Body of pancreas (tissue), 4 donors: ENCODE results near the gene PDHA1. TPM values are rescaled to one million over a fixed set of nuclear protein-coding genes. Genes with fewer than 3 reads are reported as not detected.

Experiments
- ATAC-seq: fragments of 150-250 bp; one replicate; pipeline ENCODE4 v1.9.1; 2016
- DNase-seq, 4 donors: peaks; one replicate each; pipeline ENCODE4 v3.0.0-alpha.2; 2019
- H3K27ac ChIP-seq, 4 donors: fragments of 200-600 bp; sonication (generic); 1 replicate in 3 of 4; 2 replicates in 1 of 4; pipeline versions ENCODE4 v1.5.1 to v1.6.1; 2016 to 2019; ENCODE audit warnings: mild to moderate bottlenecking in 1 of 4, mixed read lengths in 1 of 4, moderate library complexity in 1 of 4
- H3K27me3 ChIP-seq, 2 donors: fragments of 200-600 bp; sonication (generic); one replicate each; pipeline ENCODE4 v1.6.0; 2016; ENCODE audit warnings: mild to moderate bottlenecking in 1 of 2
- H3K36me3 ChIP-seq, 2 donors: fragments of 200-600 bp; sonication (generic); replicated peaks in 1 of 2; 2 replicates each; pipeline ENCODE4 v1.5.1; 2016; ENCODE audit warnings: low read depth in 2 of 2; ENCODE audit not compliant: insufficient read depth in 1 of 2
- H3K4me1 ChIP-seq: fragments of 200-600 bp; sonication (generic); one replicate; pipeline ENCODE4 v1.6.0; 2016
- H3K4me3 ChIP-seq, 2 donors: fragments of 200-600 bp; sonication (generic); 1 replicate in 1 of 2; 2 replicates in 1 of 2; pipeline ENCODE4 v1.5.1; 2016 to 2019
- H3K9me3 ChIP-seq, 3 donors: fragments of 200-600 bp; sonication (generic); 1 replicate in 2 of 3; 2 replicates in 1 of 3; pipeline ENCODE4 v1.5.1; 2016
- CTCF ChIP-seq, 7 experiments: fragments of 450-650 bp in 4 of 7; fragments of 200-600 bp in 3 of 7; sonication (generic) in 3 of 7; IDR thresholded peaks; one replicate each; pipeline ENCODE4 v1.5.1; 2016 to 2019; ENCODE audit warnings: antibody characterized with exemption in 7 of 7
- POLR2A ChIP-seq, 3 donors: fragments of 450-650 bp; IDR thresholded peaks; one replicate each; pipeline ENCODE4 v1.6.1; 2016; ENCODE audit warnings: antibody characterized with exemption in 3 of 3, mild to moderate bottlenecking in 2 of 3
- WGBS, 2 donors: methylation state at CpG; one replicate each; pipeline ENCODE4 v1.1.5; 2017; 5-methylcytosine and 5-hydroxymethylcytosine counted together
- intact Hi-C: fragments of 100-400 bp; cut with DNase I; formaldehyde crosslinking; loops from one replicate; pipeline ENCODE4 v1.15.1; 2023
- total RNA-seq, 2 donors: library from RNA; depleted of rRNA; stranded (reverse); fragments of >200 nt; gene quantifications; one replicate each; pipeline ENCODE4 v1.1.0, GENCODE V29; 2016

PDHA1 gene
- total RNA-seq, 2 donors from 2014 or later, result 73.7 to 83.7 TPM

GRCh38 chrX:19388741-19389140 lies 45.0 kb downstream of the PDHA1 start:
- no peaks in the 10 kb centered on the region for H3K4me1 ChIP-seq
- intact Hi-C loops, result no loop called here
- WGBS, 2 donors, result 82% methylated on average over 3 to 8 of the region's 8 CpGs
- TF ChIP-seq CTCF (IDR thresholded peaks at IDR 0.05) (no peak), POLR2A (IDR thresholded peaks at IDR 0.05) (no peak)
- no peak overlapping the region for H3K4me3 ChIP-seq
- H3K36me3 ChIP-seq, result no peaks in the 10 kb centered on the region
- no peak for DNase-seq
- no peaks in the 10 kb centered on the region for H3K9me3 ChIP-seq
- no peak for ATAC-seq
- no peaks in the 10 kb centered on the region for H3K27me3 ChIP-seq
- H3K27ac ChIP-seq, result no peak overlapping the region

GRCh38 chrX:19389227-19389845 lies 45.6 kb downstream of the PDHA1 start:
- ATAC-seq (no peak), DNase-seq (no peak)
- no peak overlapping the region for H3K27ac ChIP-seq
- no peaks in the 10 kb centered on the region for H3K4me1 ChIP-seq
- TF ChIP-seq CTCF (IDR thresholded peaks at IDR 0.05), result no peak
- 25 to 39% methylated on average over 4 of the region's 4 CpGs for WGBS, 2 donors
- no peaks in the 10 kb centered on the region for H3K27me3 ChIP-seq
- H3K36me3 ChIP-seq, result no peaks in the 10 kb centered on the region
- H3K4me3 ChIP-seq, result no peak overlapping the region
- intact Hi-C loops, result no loop called here
- no peaks in the 10 kb centered on the region for H3K9me3 ChIP-seq

- H3K36me3 ChIP-seq, result no peaks in the 10 kb centered on the region
- no peak overlapping the region for H3K27ac ChIP-seq
- 77 to 79% methylated on average over 5 to 12 of the region's 12 CpGs for WGBS, 2 donors
- TF ChIP-seq CTCF (IDR thresholded peaks at IDR 0.05), result no peak
- no peak for TF ChIP-seq POLR2A (IDR thresholded peaks at IDR 0.05)
- DNase-seq (no peak), ATAC-seq (no peak)
- H3K4me3 ChIP-seq, result no peak overlapping the region
- no peaks in the 10 kb centered on the region for H3K27me3 ChIP-seq
- no peaks in the 10 kb centered on the region for H3K9me3 ChIP-seq
- no peaks in the 10 kb centered on the region for H3K4me1 ChIP-seq
- intact Hi-C loops, result no loop called here
Observed at GRCh38 chrX:19392078-19392477, 48.4 kb downstream of the PDHA1 start.

- Histone ChIP-seq H3K4me3 (no peak overlapping the region), H3K9me3 (no peaks in the 10 kb centered on the region), H3K36me3 (no peaks in the 10 kb centered on the region), H3K27me3 (no peaks in the 10 kb centered on the region), H3K27ac (no peak overlapping the region), H3K4me1 (no peaks in the 10 kb centered on the region)
- no peak for DNase-seq
- TF ChIP-seq CTCF (IDR thresholded peaks at IDR 0.05), result no peak
- no peak for TF ChIP-seq POLR2A (IDR thresholded peaks at IDR 0.05)
- no peak for ATAC-seq
- intact Hi-C loops, result no loop called here
- WGBS, 2 donors, result 41% methylated on average over 3 of the region's 4 CpGs; no CpG with 5 or more reads in 1 of the 2 donors
Observed at GRCh38 chrX:19392703-19393102, 49.0 kb downstream of the PDHA1 start.

GRCh38 chrX:19403696-19404095 lies 60.0 kb downstream of the PDHA1 start:
- TF ChIP-seq POLR2A (IDR thresholded peaks at IDR 0.05) (no peak), CTCF (IDR thresholded peaks at IDR 0.05) (no peak)
- ATAC-seq, result no peak
- intact Hi-C loops, result no loop called here

More at GRCh38 chrX:19403696-19404095, 60.0 kb downstream of the PDHA1 start:
- no peak overlapping the region for H3K27ac ChIP-seq
- H3K9me3 ChIP-seq, result no peaks in the 10 kb centered on the region
- no peaks in the 10 kb centered on the region for H3K27me3 ChIP-seq
- H3K4me3 ChIP-seq, result no peak overlapping the region
- no peaks in the 10 kb centered on the region for H3K4me1 ChIP-seq
- no peaks in the 10 kb centered on the region for H3K36me3 ChIP-seq
- no peak for DNase-seq
